IMR-90 (cell line): ENCODE data around the gene UBE2N. TPM values are rescaled to one million over a fixed set of nuclear protein-coding genes. Genes with fewer than 3 reads are reported as not detected.

Experiments
- ATAC-seq: fragments of 200-7000 bp; cut with Tn5 transposase; 2 replicates; pipeline ENCODE4 v1.9.1; 2020; ENCODE audit warnings: low read depth, mild to moderate bottlenecking, moderate library complexity
- BruUV-seq: library from RNA; stranded (reverse); fragments of 400-500 nt; replicated peaks from 2 replicates; lab custom pipeline; 2021; lab: Mats Ljungman, UMichigan
- CTCF ChIA-PET: fragments of 300-600 bp; formaldehyde crosslinking; extraction: SDS; loops from one replicate; lab custom pipeline; 2021; ENCODE audit warnings: antibody characterized with exemption; lab: Yijun Ruan, JAX
- POLR2A ChIA-PET: fragments of 300-600 bp; sonication (Branson Sonifier 250); formaldehyde crosslinking; loops from one replicate; lab custom pipeline; 2022; ENCODE audit warnings: antibody characterized with exemption; ENCODE audit not compliant: unreplicated experiment; lab: Charles Lee
- DNase-seq: peaks from one replicate; pipeline ENCODE4 v3.0.0; 2013
- H2AFZ ChIP-seq: replicated peaks from 2 replicates; pipeline ENCODE3; 2013; ENCODE audit warnings: low read length, mild to moderate bottlenecking; ENCODE audit not compliant: poor library complexity
- H2AK5ac ChIP-seq: 2 replicates; pipeline ENCODE4 v1.6.1; 2013; ENCODE audit warnings: low read depth, low read length, inconsistent platforms
- H2AK9ac ChIP-seq: replicated peaks from 2 replicates; pipeline ENCODE3; 2013; ENCODE audit warnings: mild to moderate bottlenecking, low read depth, low read length, moderate library complexity; ENCODE audit not compliant: poor library complexity
- H2BK120ac ChIP-seq: 2 replicates; pipeline ENCODE4 v1.6.1; 2013; ENCODE audit warnings: low read depth, low read length, inconsistent platforms
- H2BK15ac ChIP-seq: 3 replicates; pipeline ENCODE4 v1.6.1; 2013; ENCODE audit warnings: low read depth, low read length, inconsistent platforms
- H2BK20ac ChIP-seq: 2 replicates; pipeline ENCODE4 v1.6.1; 2013; ENCODE audit warnings: low read depth, mild to moderate bottlenecking, inconsistent platforms, low read length, moderate library complexity
- H2BK5ac ChIP-seq: 2 replicates; pipeline ENCODE4 v1.6.1; 2013; ENCODE audit warnings: mild to moderate bottlenecking, low read depth, low read length, inconsistent platforms; ENCODE audit not compliant: poor library complexity, severe bottlenecking
- H3K14ac ChIP-seq: replicated peaks from 2 replicates; pipeline ENCODE4 v1.6.1; 2013; ENCODE audit warnings: low read depth, low read length, inconsistent platforms
- H3K18ac ChIP-seq: 2 replicates; pipeline ENCODE4 v1.6.1; 2013; ENCODE audit warnings: low read depth, low read length, control low read depth
- H3K23ac ChIP-seq: 2 replicates; pipeline ENCODE4 v1.6.1; 2013; ENCODE audit warnings: low read depth, low read length, inconsistent platforms
- H3K27ac ChIP-seq: 2 replicates; pipeline ENCODE4 v1.5.1; 2013; ENCODE audit warnings: mild to moderate bottlenecking, control low read depth, low read length; ENCODE audit not compliant: insufficient read depth
- H3K27me3 ChIP-seq: 2 replicates; pipeline ENCODE4 v1.6.1; 2013; ENCODE audit warnings: low read length; ENCODE audit not compliant: control insufficient read depth, insufficient read depth
- H3K36me3 ChIP-seq: 2 replicates; pipeline ENCODE4 v1.6.1; 2013; ENCODE audit warnings: low read length, mixed read lengths; ENCODE audit not compliant: control insufficient read depth, insufficient read depth
- H3K4ac ChIP-seq: 2 replicates; pipeline ENCODE4 v1.6.1; 2013; ENCODE audit warnings: low read depth, low read length, inconsistent platforms
- H3K4me1 ChIP-seq: 2 replicates; pipeline ENCODE4 v1.6.1; 2013; ENCODE audit warnings: low read length, mixed read lengths; ENCODE audit not compliant: control insufficient read depth, insufficient read depth
- H3K4me2 ChIP-seq: 2 replicates; pipeline ENCODE4 v1.6.1; 2013; ENCODE audit warnings: low read depth, mild to moderate bottlenecking, control low read depth, low read length, moderate library complexity
- H3K4me3 ChIP-seq: 2 replicates; pipeline ENCODE4 v1.5.1; 2013; ENCODE audit warnings: low read depth, mild to moderate bottlenecking, control low read depth, low read length, moderate library complexity; ENCODE audit not compliant: insufficient read depth
- H3K56ac ChIP-seq: 2 replicates; pipeline ENCODE4 v1.6.1; 2013; ENCODE audit warnings: low read length, inconsistent platforms; ENCODE audit not compliant: insufficient read depth; ENCODE audit errors: extremely low read depth
- H3K79me1 ChIP-seq, 2 experiments: 2 replicates each; pipeline ENCODE4 v1.6.1; 2013; ENCODE audit warnings: low read length in 2 of 2, inconsistent platforms in 1 of 2, low read depth in 1 of 2
- H3K9ac ChIP-seq: 2 replicates; pipeline ENCODE4 v1.6.1; 2013; ENCODE audit warnings: low read depth, low read length, control low read depth
- H3K9me1 ChIP-seq: 2 replicates; pipeline ENCODE4 v1.6.1; 2013; ENCODE audit warnings: low read length, inconsistent platforms; ENCODE audit not compliant: insufficient read depth
- H3K9me3 ChIP-seq: 2 replicates; pipeline ENCODE4 v1.6.1; 2013; ENCODE audit warnings: low read length; ENCODE audit not compliant: control insufficient read depth, insufficient read depth
- H4K20me1 ChIP-seq: 2 replicates; pipeline ENCODE4 v1.6.1; 2013; ENCODE audit warnings: low read length, inconsistent platforms; ENCODE audit not compliant: insufficient read depth
- H4K5ac ChIP-seq: 2 replicates; pipeline ENCODE4 v1.6.1; 2013; ENCODE audit warnings: mild to moderate bottlenecking, low read depth, low read length, control low read depth
- H4K8ac ChIP-seq, 2 experiments: 2 replicates each; pipeline ENCODE4 v1.6.1; 2013; ENCODE audit warnings: low read depth in 2 of 2, low read length in 2 of 2, control low read depth in 1 of 2, inconsistent platforms in 1 of 2
- H4K91ac ChIP-seq: 2 replicates; pipeline ENCODE4 v1.6.1; 2013; ENCODE audit warnings: low read depth, low read length, inconsistent platforms; ENCODE audit not compliant: insufficient read depth
- CEBPB ChIP-seq: IDR thresholded peaks from 2 replicates; pipeline ENCODE4 v1.6.1; 2012; ENCODE audit warnings: low read depth, low read length, improper control_type of control experiment
- CHD1 ChIP-seq: IDR thresholded peaks from 2 replicates; pipeline ENCODE4 v1.6.1; 2012; ENCODE audit warnings: low read depth, low read length, improper control_type of control experiment
- CTCF ChIP-seq: conservative IDR thresholded peaks from 2 replicates; pipeline ENCODE4 v1.5.1; 2012; ENCODE audit warnings: mild to moderate bottlenecking, low read depth, low read length, improper control_type of control experiment
- ELK1 ChIP-seq: fragments of 150-350 bp; IDR thresholded peaks from 2 replicates; pipeline ENCODE4 v1.6.1; 2016; ENCODE audit warnings: low read depth, mild to moderate bottlenecking, low read length, moderate library complexity, borderline replicate concordance
- FOS ChIP-seq: fragments of 150-350 bp; IDR thresholded peaks from 2 replicates; pipeline ENCODE4 v1.6.1; 2016; ENCODE audit warnings: low read depth, low read length
- MAFK ChIP-seq: IDR thresholded peaks from 2 replicates; pipeline ENCODE4 v1.6.1; 2012; ENCODE audit warnings: low read depth, low read length, improper control_type of control experiment
- MAZ ChIP-seq: IDR thresholded peaks from 2 replicates; pipeline ENCODE4 v1.6.1; 2012; ENCODE audit warnings: low read depth, mild to moderate bottlenecking, low read length, improper control_type of control experiment, moderate library complexity, borderline replicate concordance
- NFE2L2 ChIP-seq: fragments of 150-350 bp; IDR thresholded peaks from 2 replicates; pipeline ENCODE4 v1.6.1; 2016; ENCODE audit warnings: low read depth, mild to moderate bottlenecking, low read length
- POLR2A ChIP-seq: IDR thresholded peaks from 2 replicates; pipeline ENCODE4 v1.6.1; 2012; ENCODE audit warnings: mild to moderate bottlenecking, low read depth, low read length
- RAD21 ChIP-seq: IDR thresholded peaks from 2 replicates; pipeline ENCODE4 v1.6.1; 2012; ENCODE audit warnings: low read length, improper control_type of control experiment
- RFX5 ChIP-seq: IDR thresholded peaks from 2 replicates; pipeline ENCODE4 v1.8.0; 2012; ENCODE audit warnings: low read depth, mild to moderate bottlenecking, low read length, moderate library complexity
- SMC3 ChIP-seq: fragments of 150-350 bp; IDR thresholded peaks from 2 replicates; pipeline ENCODE4 v1.6.1; 2016; ENCODE audit warnings: low read depth, mild to moderate bottlenecking, antibody characterized with exemption, low read length, moderate library complexity
- USF2 ChIP-seq: fragments of 150-350 bp; IDR thresholded peaks from 2 replicates; pipeline ENCODE4 v1.6.1; 2017; ENCODE audit warnings: mild to moderate bottlenecking, antibody characterized with exemption, low read length, low read depth
- WGBS, 2 experiments: methylation state at CpG; one replicate each; pipeline versions ENCODE4 v1.1.5 to v1.1.7; 2013; ENCODE audit warnings: missing lambda C conversion rate in 2 of 2; ENCODE audit not compliant: insufficient read length in 1 of 2; ENCODE audit errors: extremely low coverage in 2 of 2; 5-methylcytosine and 5-hydroxymethylcytosine counted together
- dilution Hi-C: fragments of 300-500 bp; cut with HindIII; formaldehyde crosslinking; loops from one replicate; pipeline ENCODE4 v1.14.3; 2018; ENCODE audit warnings: low sequenced_read_pairs; ENCODE audit not compliant: unreplicated experiment
- in situ Hi-C: fragments of 300-500 bp; cut with MboI; formaldehyde crosslinking; loops from 3 replicates; pipeline ENCODE4 v1.14.3; 2019; ENCODE audit warnings: low sequenced_read_pairs, inconsistent platforms, mixed read lengths
- intact Hi-C: fragments of 100-400 bp; cut with micrococcal nuclease; formaldehyde crosslinking; loops from 2 replicates; pipeline ENCODE4 v1.10.0; 2022
- polyA plus RNA-seq, 3 experiments: library from polyadenylated mRNA; depleted of rRNA; stranded (reverse); fragments of >200 nt; gene quantifications; 2 replicates each; pipeline ENCODE4 v1.2.3, GENCODE V29; 2012; ENCODE audit warnings: low replicate concordance in 1 of 3
- total RNA-seq: library from RNA; depleted of rRNA; stranded (reverse); fragments of >200 nt; gene quantifications from 2 replicates; pipeline ENCODE4 v1.2.3, GENCODE V29; 2012

Gene UBE2N
- total and polyA plus RNA-seq, 2 of the 4 experiments (the other 2 are of a cell fraction): 64.5 to 103 TPM

GRCh38 chr12:93397412-93397811, 44.3 kb downstream of the UBE2N start:
- BruUV-seq: no TSS peak
- H4K5ac ChIP-seq: no peak overlapping the region
- in situ Hi-C loops: no loop called here

More at GRCh38 chr12:93397412-93397811, 44.3 kb downstream of the UBE2N start:
- no peak overlapping the region for H3K4me2 ChIP-seq
- H2AK9ac ChIP-seq: no peak overlapping the region
- dilution Hi-C loops: loop anchor here (25.0 kb wide), 1 partner anchor 410 kb away; no protein-coding TSS in a partner anchor
- POLR2A ChIA-PET: interaction anchor here (0.5 to 0.7 kb wide), 2 partner anchors 9 to 11 kb away, joined by 3 to 15 read pairs; no protein-coding TSS in a partner anchor
- CTCF ChIA-PET: interaction anchor here (0.6 to 3.0 kb wide), 9 partner anchors 11 to 595 kb away, joined by 3 to 18 read pairs (median 4); no protein-coding TSS in a partner anchor
- no peak overlapping the region for H3K4ac ChIP-seq
- no peak overlapping the region for H3K14ac ChIP-seq
- H3K56ac ChIP-seq: no peak overlapping the region
- no peaks in the 10 kb centered on the region for H3K9me3 ChIP-seq
- no peaks in the 10 kb centered on the region for H3K27me3 ChIP-seq
- H2BK120ac ChIP-seq: no peak overlapping the region
- intact Hi-C loops: loop anchor here (2.0 to 5.0 kb wide), 3 partner anchors 373 to 610 kb away; no protein-coding TSS in a partner anchor
- ATAC-seq (no peak), DNase-seq (no peak)
- TF ChIP-seq POLR2A (no peak), MAFK (no peak), NFE2L2 (no peak), SMC3 (no peak), RAD21 (no peak), CEBPB (no peak), RFX5 (no peak), ELK1 (no peak), FOS (no peak), USF2 (no peak), MAZ (no peak), CTCF (no peak), CHD1 (no peak)
- no peaks in the 10 kb centered on the region; the same call in 1 of the 2 replicates for H4K20me1 ChIP-seq
- no peak overlapping the region for H2BK5ac ChIP-seq
- H4K8ac ChIP-seq: no peak overlapping the region; a peak in 1 of 4 replicates
- H3K9me1 ChIP-seq: no peaks in the 10 kb centered on the region
- no peak overlapping the region for H3K18ac ChIP-seq
- H2BK20ac ChIP-seq: no peak overlapping the region
- H3K27ac ChIP-seq: no peak overlapping the region
- H3K9ac ChIP-seq: no peak overlapping the region
- H3K4me1 ChIP-seq: no peaks in the 10 kb centered on the region
- H4K91ac ChIP-seq: no peak overlapping the region
- 98% methylated on average over 8 of the region's 12 CpGs; no CpG with 5 or more reads in 1 of the 2 experiments for WGBS, 2 experiments
- no peak overlapping the region for H3K23ac ChIP-seq
- peaks cover 13 to 32% of the 10 kb centered on the region in 2 experiments for H3K79me1 ChIP-seq
- no peak overlapping the region for H2AFZ ChIP-seq
- H2BK15ac ChIP-seq: no peak overlapping the region
- H3K36me3 ChIP-seq: peaks cover 22% of the 10 kb centered on the region
- H3K4me3 ChIP-seq: no peak overlapping the region
- no peak overlapping the region for H2AK5ac ChIP-seq
